ENCODE results near the gene ALPI.
"Not testable (repeated sequence)": the region's sequence is repeated elsewhere in the genome, so short reads cannot be mapped to it uniquely, and the experiment has no call there.

The ALPI gene

GRCh38 chr2:232443669-232444408 is 12.1 kb upstream of the ALPI start:
- not testable (repeated sequence) for DNase-seq

GRCh38 chr2:232444409-232445148 is 11.4 kb upstream of the ALPI start:
- DNase-seq, result peak; percentile 73

- DNase-seq, result not testable (repeated sequence)
Observed at GRCh38 chr2:232445149-232445885, 10.6 kb upstream of the ALPI start.

GRCh38 chr2:232446266-232446777 is 9.6 kb upstream of the ALPI start:
- DNase-seq, result not testable (repeated sequence)

GRCh38 chr2:232447091-232447620 is 8.8 kb upstream of the ALPI start:
- peak; percentile 6 for DNase-seq

GRCh38 chr2:232447638-232448303 is 8.2 kb upstream of the ALPI start:
- no peak for DNase-seq

- no peak for DNase-seq
Observed at GRCh38 chr2:232448304-232448690, 7.7 kb upstream of the ALPI start.

GRCh38 chr2:232449964-232450363 is 6.0 kb upstream of the ALPI start:
- DNase-seq, result no peak

- not testable (repeated sequence) for DNase-seq
Observed at GRCh38 chr2:232451645-232452044, 4.3 kb upstream of the ALPI start.

- no peak for DNase-seq
Observed at GRCh38 chr2:232454630-232455029, 1.3 kb upstream of the ALPI start.

- DNase-seq, result no peak
Observed at GRCh38 chr2:232456296-232457120, 555 bp downstream of the ALPI start.

GRCh38 chr2:232457121-232458011 is 1.4 kb downstream of the ALPI start:
- DNase-seq, result no peak

GRCh38 chr2:232458051-232458660 is 2.2 kb downstream of the ALPI start:
- no peak for DNase-seq

- DNase-seq, result no peak
Observed at GRCh38 chr2:232458661-232459418, 2.9 kb downstream of the ALPI start.

GRCh38 chr2:232459419-232460035 is 3.6 kb downstream of the ALPI start:
- no peak for DNase-seq

- no peak for DNase-seq
Observed at GRCh38 chr2:232460171-232460570, 4.2 kb downstream of the ALPI start.

- DNase-seq, result no peak
Observed at GRCh38 chr2:232463701-232464543, 8.0 kb downstream of the ALPI start.

GRCh38 chr2:232464544-232464885 is 8.6 kb downstream of the ALPI start:
- no peak for DNase-seq
